K562 (cell line): ENCODE results near the gene FANCI.

ENCODE experiments used
- NR2F6 ChIP-seq: fragments of 450-650 bp; formaldehyde crosslinking; IDR thresholded peaks from 2 replicates; pipeline ENCODE4 v1.4.0; 2020; ENCODE audit warnings: mild to moderate bottlenecking
- STAT6 ChIP-seq: sonication (generic); formaldehyde crosslinking; IDR thresholded peaks from 2 replicates; pipeline ENCODE4 v1.8.1; 2023; ENCODE audit warnings: mild to moderate bottlenecking, missing genetic modification reagents
- ZEB2 ChIP-seq: fragments of 450-650 bp; IDR thresholded peaks from 2 replicates; pipeline ENCODE4 v1.6.1; 2016

GRCh38 chr15:89309993-89310392 lies 66.2 kb downstream of the FANCI start:
- TF ChIP-seq STAT6 (CRISPR knock-in tag), result no peak
- no peak for TF ChIP-seq NR2F6 (CRISPR knock-in tag)
- no peak for TF ChIP-seq ZEB2
